Psoas muscle (tissue), 8 donors: ENCODE data around the gene STOX2. TPM values are rescaled to one million over a fixed set of nuclear protein-coding genes. Genes with fewer than 3 reads are reported as not detected.

Experiments
- ATAC-seq, 4 donors: fragments of 200-7000 bp; cut with Tn5 transposase; one replicate each; pipeline ENCODE4 v1.9.1; 2020; ENCODE audit warnings: moderate library complexity in 3 of 4, mild to moderate bottlenecking in 2 of 4
- DNase-seq, 2 donors: peaks; one replicate each; pipeline ENCODE4 v3.0.0-alpha.2; 2020
- H3K27ac ChIP-seq: fragments of 200-600 bp; one replicate; pipeline ENCODE4 v1.8.0; 2022
- H3K27me3 ChIP-seq, 3 donors: fragments of 200-600 bp in 1 of 3; one replicate each; pipeline versions ENCODE4 v1.6.1 to v1.8.0; 2013 to 2022; ENCODE audit warnings: low read length in 2 of 3, mild to moderate bottlenecking in 2 of 3, moderate library complexity in 1 of 3; ENCODE audit not compliant: insufficient read depth in 3 of 3
- H3K36me3 ChIP-seq, 2 donors: fragments of 200-600 bp in 1 of 2; one replicate each; pipeline versions ENCODE4 v1.6.1 to v1.8.0; 2013 to 2022; ENCODE audit warnings: low read depth in 1 of 2, mild to moderate bottlenecking in 1 of 2, moderate library complexity in 1 of 2; ENCODE audit not compliant: insufficient read depth in 1 of 2
- H3K4me1 ChIP-seq: fragments of 200-600 bp; one replicate; pipeline ENCODE4 v1.8.0; 2022
- H3K4me3 ChIP-seq: fragments of 200-600 bp; one replicate; pipeline ENCODE4 v1.8.0; 2022; ENCODE audit warnings: mild to moderate bottlenecking
- H3K9me3 ChIP-seq: fragments of 200-600 bp; one replicate; pipeline ENCODE4 v1.8.0; 2022
- WGBS, 3 donors: extraction: QIAGEN DNeasy Blood & Tissue Kit; methylation state at CpG; one replicate each; pipeline versions ENCODE4 v1.1.6 to v1.1.7; 2013; 5-methylcytosine and 5-hydroxymethylcytosine counted together
- intact Hi-C, 2 donors: fragments of 100-400 bp; cut with DNase I; formaldehyde crosslinking; loops; one replicate each; pipeline versions ENCODE4 v1.11.0 to v1.14.2; 2022
- polyA plus RNA-seq, 3 donors: library from polyadenylated mRNA; stranded (reverse); fragments of 200-250 nt; gene quantifications; one replicate each; pipeline ENCODE4 v1.2.3, GENCODE V29; 2013
- total RNA-seq, 4 donors: library from RNA; stranded (reverse); fragmentation: NEBNext Ultra II Directional in 2 of 4; extraction: Animal tissue kit (Norgen Biotek cat#: 25700) in 2 of 4; gene quantifications; one replicate each; pipeline versions ENCODE4 v1.2.1 to v1.2.4, GENCODE V29; 2021 to 2023
- TF ChIP-seq, protein P1 (sequence below): fragments of 200-600 bp; IDR thresholded peaks from one replicate; pipeline ENCODE4 v1.8.0; 2022; ENCODE audit warnings: antibody characterized with exemption
- donor health status: healthy with polysubstance abuse.
- donor health status: DM: no; HTN: no; CAD: no; lungs with moderate emphysema.
- donor health status: Bipolar disorder and iron deficiency.
- donor health status: healthy.
- donor health status: DM: yes; HTN: yes; CAD: no.
- donor health status: DM: no; HTN: no; CAD: no.
- donor health status: DM: no; HTN: no; CAD: no.
- donor health status: DM: yes; HTN: yes; CAD: no.

STOX2 gene
- total and polyA plus RNA-seq, 7 donors: 0.41 to 9.3 (median 3.4) TPM

DNA sequence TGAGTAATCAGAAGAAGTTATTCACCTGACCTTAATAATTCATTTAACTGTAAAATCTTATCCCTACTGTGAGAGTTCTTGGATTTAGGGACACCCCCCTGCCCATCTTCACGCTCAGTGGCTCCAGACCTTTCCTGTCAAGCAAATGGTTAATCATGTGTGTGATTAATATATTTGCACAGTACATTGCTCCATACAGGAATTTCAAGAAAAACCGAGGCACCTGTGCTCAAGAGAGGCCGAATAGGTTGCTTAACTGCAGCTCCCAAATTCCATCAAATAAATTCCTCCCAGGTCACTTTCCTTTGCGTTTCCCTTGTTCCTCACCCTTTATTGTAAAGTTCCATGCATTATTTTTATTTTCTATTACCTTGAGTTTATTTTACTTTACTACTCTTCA is 119.5 kb downstream of the STOX2 start:
- Histone ChIP-seq H3K4me1 (peaks cover 5% of the 10 kb centered on the region), H3K4me3 (no peak overlapping the region), H3K27ac (no peak overlapping the region), H3K36me3 (no peaks in the 10 kb centered on the region), H3K27me3 (no peaks in the 10 kb centered on the region), H3K9me3 (no peaks in the 10 kb centered on the region)
- intact Hi-C loops: no loop called here
- no peak for ATAC-seq
- 87 to 91% (median 88%) methylated on average over 4 of the region's 4 CpGs for WGBS, 3 donors
- DNase-seq: no peak
- TF ChIP-seq, protein P1, sequence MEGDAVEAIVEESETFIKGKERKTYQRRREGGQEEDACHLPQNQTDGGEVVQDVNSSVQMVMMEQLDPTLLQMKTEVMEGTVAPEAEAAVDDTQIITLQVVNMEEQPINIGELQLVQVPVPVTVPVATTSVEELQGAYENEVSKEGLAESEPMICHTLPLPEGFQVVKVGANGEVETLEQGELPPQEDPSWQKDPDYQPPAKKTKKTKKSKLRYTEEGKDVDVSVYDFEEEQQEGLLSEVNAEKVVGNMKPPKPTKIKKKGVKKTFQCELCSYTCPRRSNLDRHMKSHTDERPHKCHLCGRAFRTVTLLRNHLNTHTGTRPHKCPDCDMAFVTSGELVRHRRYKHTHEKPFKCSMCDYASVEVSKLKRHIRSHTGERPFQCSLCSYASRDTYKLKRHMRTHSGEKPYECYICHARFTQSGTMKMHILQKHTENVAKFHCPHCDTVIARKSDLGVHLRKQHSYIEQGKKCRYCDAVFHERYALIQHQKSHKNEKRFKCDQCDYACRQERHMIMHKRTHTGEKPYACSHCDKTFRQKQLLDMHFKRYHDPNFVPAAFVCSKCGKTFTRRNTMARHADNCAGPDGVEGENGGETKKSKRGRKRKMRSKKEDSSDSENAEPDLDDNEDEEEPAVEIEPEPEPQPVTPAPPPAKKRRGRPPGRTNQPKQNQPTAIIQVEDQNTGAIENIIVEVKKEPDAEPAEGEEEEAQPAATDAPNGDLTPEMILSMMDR: no peak

DNA sequence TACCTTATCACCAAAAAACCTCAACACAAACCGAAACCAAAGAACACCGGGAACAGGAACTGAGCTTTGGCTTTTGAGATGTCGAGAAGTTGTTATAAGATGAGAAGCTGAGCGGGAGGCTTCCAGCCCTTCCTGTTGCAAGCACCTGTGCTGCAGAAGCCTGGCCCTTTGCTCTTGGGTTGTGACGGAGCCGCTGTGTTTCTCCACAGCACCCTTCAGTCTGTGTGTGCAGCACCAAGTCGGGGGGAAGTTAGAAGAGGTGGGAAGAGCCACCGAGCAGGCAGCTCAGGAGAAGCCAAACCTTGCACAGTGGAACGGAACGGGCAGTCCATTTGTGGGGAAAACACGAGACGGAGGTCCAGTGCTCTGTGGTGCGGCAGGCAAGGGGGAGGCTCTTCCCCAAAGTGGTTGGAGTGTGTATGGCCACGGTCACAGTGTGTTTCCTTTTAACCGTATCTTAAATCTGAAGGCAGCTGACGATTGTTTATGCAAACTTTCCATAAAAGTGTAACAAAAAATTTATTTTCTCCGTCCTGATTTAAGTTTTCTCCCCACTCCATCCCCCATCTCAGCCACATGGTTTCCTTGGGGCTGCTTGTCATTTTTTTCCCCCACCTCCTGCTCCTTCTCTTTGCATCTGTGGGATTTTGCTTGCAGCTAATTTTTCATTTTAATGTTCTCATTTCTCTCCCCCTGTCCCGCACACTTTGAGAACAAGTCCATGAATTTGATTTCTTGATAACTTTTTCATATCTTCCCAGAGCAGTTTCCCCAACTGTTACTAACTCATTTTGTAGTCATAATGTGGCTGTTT is 123.7 kb downstream of the STOX2 start:
- TF ChIP-seq, protein P1: no peak
- Histone ChIP-seq H3K27me3 (no peaks in the 10 kb centered on the region), H3K4me3 (peak overlapping the region; percentile 12), H3K27ac (no peak overlapping the region), H3K36me3 (no peaks in the 10 kb centered on the region), H3K4me1 (no peaks in the 10 kb centered on the region), H3K9me3 (no peaks in the 10 kb centered on the region)
- WGBS, 3 donors: 64 to 74% (median 71%) methylated on average over 18 of the region's 18 CpGs
- ATAC-seq (no peak), DNase-seq (no peak)
- intact Hi-C loops: no loop called here

DNA sequence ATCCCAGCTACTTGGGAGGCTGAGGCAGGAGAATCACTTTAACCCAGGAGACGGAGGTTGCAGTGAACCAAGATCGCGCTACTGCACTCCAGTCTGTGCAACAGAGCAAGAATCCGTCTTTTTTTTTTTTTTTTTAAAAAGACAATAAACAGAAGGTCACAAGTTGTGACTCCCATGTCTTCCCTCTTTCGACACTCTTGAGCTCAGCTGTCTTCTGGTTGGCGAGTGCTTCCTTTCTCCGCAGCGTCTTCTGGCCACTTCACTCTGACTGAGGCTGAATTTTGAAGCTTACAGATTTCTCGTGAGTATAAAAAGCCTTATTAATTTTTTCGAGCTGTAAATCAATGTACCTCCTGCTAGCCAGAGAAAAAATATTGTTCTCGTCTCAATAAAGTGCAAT is 124.9 kb downstream of the STOX2 start:
- ATAC-seq (no peak), DNase-seq (no peak)
- 83 to 94% (median 87%) methylated on average over 11 of the region's 11 CpGs for WGBS, 3 donors
- TF ChIP-seq, protein P1: no peak
- Histone ChIP-seq H3K9me3 (no peaks in the 10 kb centered on the region), H3K36me3 (no peaks in the 10 kb centered on the region), H3K4me3 (no peak overlapping the region), H3K4me1 (no peaks in the 10 kb centered on the region), H3K27me3 (no peaks in the 10 kb centered on the region), H3K27ac (no peak overlapping the region)
- intact Hi-C loops: no loop called here

DNA sequence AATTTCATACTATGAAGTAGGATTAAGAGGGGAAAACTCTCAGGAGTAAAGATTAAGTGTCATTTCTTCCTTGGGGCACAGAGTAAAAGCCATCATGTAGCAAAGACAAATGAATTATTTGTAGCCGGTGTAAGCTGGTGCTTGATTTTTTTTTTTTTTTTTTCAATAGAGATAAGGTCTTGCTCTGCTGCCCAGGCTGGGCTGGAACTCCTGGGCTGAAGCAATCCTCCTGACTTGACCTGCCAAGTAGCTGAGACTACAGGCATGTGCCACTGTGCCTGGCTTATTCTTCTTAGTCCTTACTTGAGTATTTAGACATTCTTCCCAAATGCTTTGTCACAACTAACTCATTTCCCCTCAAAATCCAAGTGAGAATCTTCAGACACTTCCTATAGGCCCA is 125.7 kb downstream of the STOX2 start:
- DNase-seq: no peak
- ATAC-seq: no peak
- Histone ChIP-seq H3K9me3 (no peaks in the 10 kb centered on the region), H3K4me3 (no peak overlapping the region), H3K4me1 (no peaks in the 10 kb centered on the region), H3K27ac (no peak overlapping the region), H3K36me3 (no peaks in the 10 kb centered on the region), H3K27me3 (no peaks in the 10 kb centered on the region)
- 94 to 98% (median 95%) methylated on average over 1 of the region's 1 CpG for WGBS, 3 donors
- TF ChIP-seq, protein P1: no peak
- intact Hi-C loops: no loop called here

DNA sequence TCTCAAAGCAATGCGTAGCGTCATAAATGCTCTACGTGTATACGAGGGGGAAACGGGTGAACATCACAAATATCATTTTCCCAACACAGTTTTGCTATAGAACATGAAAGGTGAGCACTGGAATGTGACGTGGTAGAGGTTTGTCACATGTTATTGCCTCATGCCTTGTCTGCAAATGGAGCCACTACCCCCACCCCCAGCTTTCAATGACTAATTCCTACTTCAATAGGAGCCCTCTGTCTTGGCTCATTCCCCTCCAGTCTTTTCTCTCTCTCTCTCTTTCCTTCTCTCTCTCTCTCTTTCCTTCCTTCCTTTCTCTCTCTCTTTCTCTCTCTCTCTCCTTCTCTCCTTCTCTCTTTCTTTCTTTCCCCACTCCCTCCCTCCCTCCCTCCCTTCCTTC is 127.0 kb downstream of the STOX2 start:
- Histone ChIP-seq H3K27me3 (no peaks in the 10 kb centered on the region), H3K36me3 (no peaks in the 10 kb centered on the region), H3K4me3 (no peak overlapping the region), H3K4me1 (no peaks in the 10 kb centered on the region), H3K27ac (no peak overlapping the region), H3K9me3 (no peaks in the 10 kb centered on the region)
- intact Hi-C loops: no loop called here
- TF ChIP-seq, protein P1: no peak
- DNase-seq (no peak), ATAC-seq (no peak)
- 93 to 96% (median 95%) methylated on average over 6 of the region's 6 CpGs for WGBS, 3 donors
